Testis (tissue), 3 donors: ENCODE results near the gene SH3BGR. TPM values are rescaled to one million over a fixed set of nuclear protein-coding genes. Genes with fewer than 3 reads are reported as not detected.

Experiments
- DNase-seq: peaks from one replicate; pipeline ENCODE4 v3.0.0-alpha.2; 2019
- H3K27ac ChIP-seq, 2 donors: fragments of 200-600 bp; sonication (generic); one replicate each; pipeline ENCODE4 v1.5.1; 2019
- H3K27me3 ChIP-seq: fragments of 200-600 bp; sonication (generic); one replicate; pipeline ENCODE4 v1.5.1; 2019
- H3K36me3 ChIP-seq: fragments of 200-600 bp; sonication (generic); one replicate; pipeline ENCODE4 v1.5.1; 2017; ENCODE audit warnings: low read depth; ENCODE audit errors: missing control alignments
- H3K4me1 ChIP-seq: fragments of 200-600 bp; sonication (generic); one replicate; pipeline ENCODE4 v1.5.1; 2019
- H3K4me3 ChIP-seq, 2 donors: fragments of 200-600 bp; sonication (generic); one replicate each; pipeline ENCODE4 v1.5.1; 2017 to 2019
- H3K9me3 ChIP-seq: fragments of 200-600 bp; sonication (generic); one replicate; pipeline ENCODE4 v1.5.1; 2017
- POLR2A ChIP-seq: fragments of 450-650 bp; IDR thresholded peaks from one replicate; pipeline ENCODE4 v1.6.1; 2017; ENCODE audit warnings: antibody characterized with exemption, mild to moderate bottlenecking, moderate library complexity
- WGBS, 2 donors: methylation state at CpG; one replicate each; pipeline ENCODE4 v1.1.5; 2018; 5-methylcytosine and 5-hydroxymethylcytosine counted together
- intact Hi-C: fragments of 100-400 bp; cut with DNase I; formaldehyde crosslinking; loops from one replicate; pipeline ENCODE4 v1.15.1; 2023; ENCODE audit warnings: low total_unique reads
- polyA plus RNA-seq: library from polyadenylated mRNA; stranded (reverse); fragments of 350-450 nt; fragmentation: Illumina TruSeq; extraction: RNeasy Lipid Tissue Mini Kit (QIAGEN cat#74804); gene quantifications from one replicate; pipeline ENCODE4 v1.2.3, GENCODE V29; 2014; ENCODE audit warnings: low read depth, low replicate concordance; ENCODE audit not compliant: insufficient read depth
- total RNA-seq, 2 donors: library from RNA; depleted of rRNA; stranded (reverse); fragments of >200 nt; gene quantifications; one replicate each; pipeline ENCODE4 v1.2.3, GENCODE V29; 2016
- TF ChIP-seq, protein P1 (sequence below), 3 experiments: fragments of 450-650 bp in 2 of 3; fragments of 200-600 bp in 1 of 3; sonication (generic) in 1 of 3; IDR thresholded peaks; one replicate each; pipeline ENCODE4 v1.5.1; 2016 to 2019; ENCODE audit warnings: antibody characterized with exemption in 3 of 3, mild to moderate bottlenecking in 2 of 3, moderate library complexity in 1 of 3

The SH3BGR gene
- total and polyA plus RNA-seq, 3 donors from 2014 or later: 5.0 to 27.3 (median 16.7) TPM

GRCh38 chr21:39531064-39531463 lies 79.3 kb downstream of the SH3BGR start:
- intact Hi-C loops: no loop called here
- no peak for TF ChIP-seq POLR2A
- TF ChIP-seq, protein P1, sequence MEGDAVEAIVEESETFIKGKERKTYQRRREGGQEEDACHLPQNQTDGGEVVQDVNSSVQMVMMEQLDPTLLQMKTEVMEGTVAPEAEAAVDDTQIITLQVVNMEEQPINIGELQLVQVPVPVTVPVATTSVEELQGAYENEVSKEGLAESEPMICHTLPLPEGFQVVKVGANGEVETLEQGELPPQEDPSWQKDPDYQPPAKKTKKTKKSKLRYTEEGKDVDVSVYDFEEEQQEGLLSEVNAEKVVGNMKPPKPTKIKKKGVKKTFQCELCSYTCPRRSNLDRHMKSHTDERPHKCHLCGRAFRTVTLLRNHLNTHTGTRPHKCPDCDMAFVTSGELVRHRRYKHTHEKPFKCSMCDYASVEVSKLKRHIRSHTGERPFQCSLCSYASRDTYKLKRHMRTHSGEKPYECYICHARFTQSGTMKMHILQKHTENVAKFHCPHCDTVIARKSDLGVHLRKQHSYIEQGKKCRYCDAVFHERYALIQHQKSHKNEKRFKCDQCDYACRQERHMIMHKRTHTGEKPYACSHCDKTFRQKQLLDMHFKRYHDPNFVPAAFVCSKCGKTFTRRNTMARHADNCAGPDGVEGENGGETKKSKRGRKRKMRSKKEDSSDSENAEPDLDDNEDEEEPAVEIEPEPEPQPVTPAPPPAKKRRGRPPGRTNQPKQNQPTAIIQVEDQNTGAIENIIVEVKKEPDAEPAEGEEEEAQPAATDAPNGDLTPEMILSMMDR (IDR thresholded peaks at IDR 0.05): no peak
- WGBS, 2 donors: 54% methylated on average over 8 of the region's 8 CpGs
- H3K9me3 ChIP-seq: no peaks in the 10 kb centered on the region
- H3K4me3 ChIP-seq: no peak overlapping the region
- no peaks in the 10 kb centered on the region for H3K27me3 ChIP-seq
- H3K36me3 ChIP-seq: no peaks in the 10 kb centered on the region
- H3K27ac ChIP-seq: no peak overlapping the region
- peaks cover 10% of the 10 kb centered on the region for H3K4me1 ChIP-seq
- DNase-seq: no peak

DNA sequence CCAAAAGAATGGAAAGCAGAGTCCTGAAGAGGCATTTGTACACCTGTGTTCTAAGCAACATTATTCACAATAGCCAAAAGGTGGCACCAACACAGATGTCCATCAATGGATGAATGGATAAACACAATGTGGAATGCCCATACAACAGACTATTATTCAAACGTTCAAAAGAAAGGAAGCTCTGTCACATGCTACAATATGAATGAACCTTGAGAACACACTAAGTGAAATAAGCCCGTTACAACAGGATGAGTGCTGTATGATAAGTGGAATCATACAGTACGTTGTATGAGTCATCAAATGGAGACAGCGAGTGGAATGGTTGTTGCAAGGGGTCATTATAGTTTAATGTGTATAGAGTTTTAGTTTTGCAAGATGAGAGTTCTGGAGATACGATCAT lies 80.1 kb downstream of the SH3BGR start:
- H3K27ac ChIP-seq: no peak overlapping the region
- 73 to 75% methylated on average over 5 of the region's 5 CpGs for WGBS, 2 donors
- no peak overlapping the region for H3K4me3 ChIP-seq
- intact Hi-C loops: no loop called here
- no peaks in the 10 kb centered on the region for H3K27me3 ChIP-seq
- H3K4me1 ChIP-seq: peaks cover 10% of the 10 kb centered on the region
- no peaks in the 10 kb centered on the region for H3K36me3 ChIP-seq
- no peaks in the 10 kb centered on the region for H3K9me3 ChIP-seq
- no peak for DNase-seq
- TF ChIP-seq, protein P1 (IDR thresholded peaks at IDR 0.05): no peak
- no peak for TF ChIP-seq POLR2A

- TF ChIP-seq, protein P1 (IDR thresholded peaks at IDR 0.05): no peak
- no peak for TF ChIP-seq POLR2A
Observed at GRCh38 chr21:39533545-39534380, 82.0 kb downstream of the SH3BGR start.

GRCh38 chr21:39535646-39536437 lies 84.1 kb downstream of the SH3BGR start:
- H3K27me3 ChIP-seq: no peaks in the 10 kb centered on the region
- no peaks in the 10 kb centered on the region for H3K4me1 ChIP-seq
- intact Hi-C loops: no loop called here
- no peaks in the 10 kb centered on the region for H3K9me3 ChIP-seq
- H3K4me3 ChIP-seq: no peak overlapping the region
- no peak for TF ChIP-seq POLR2A
- TF ChIP-seq, protein P1 (IDR thresholded peaks at IDR 0.05): no peak
- no peaks in the 10 kb centered on the region for H3K36me3 ChIP-seq
- WGBS, 2 donors: 83 to 87% methylated on average over 15 of the region's 15 CpGs
- no peak overlapping the region for H3K27ac ChIP-seq
- DNase-seq: no peak

More at GRCh38 chr21:39533545-39534380, 82.0 kb downstream of the SH3BGR start:
- Histone ChIP-seq H3K4me3 (no peak overlapping the region), H3K27ac (no peak overlapping the region), H3K36me3 (no peaks in the 10 kb centered on the region), H3K9me3 (no peaks in the 10 kb centered on the region), H3K4me1 (no peaks in the 10 kb centered on the region), H3K27me3 (no peaks in the 10 kb centered on the region)
- WGBS, 2 donors: 80 to 88% methylated on average over 6 of the region's 6 CpGs
- no peak for DNase-seq
- intact Hi-C loops: no loop called here
